Limb (tissue), 2 donors: ENCODE measurements around the gene CHST12.
A peak's percentile ranks its signal among the peaks of the same experiment; 100 is the strongest.
"Not testable (repeated sequence)": the region's sequence is repeated elsewhere in the genome, so short reads cannot be mapped to it uniquely, and the experiment has no call there.

Experiments used
- DNase-seq, 2 donors: peaks; one replicate each; pipeline ENCODE4 v3.0.0-alpha.2; 2016; ENCODE audit errors: extremely low spot score in 2 of 2

Gene CHST12

GRCh38 chr7:2403014-2403717 lies at the start of gene CHST12:
CHST12 (plus strand) TSS chr7:2403611; CDS start chr7:2432640, 29,029 bp downstream.
- peak; percentile 95 to 98 for DNase-seq

DNA sequence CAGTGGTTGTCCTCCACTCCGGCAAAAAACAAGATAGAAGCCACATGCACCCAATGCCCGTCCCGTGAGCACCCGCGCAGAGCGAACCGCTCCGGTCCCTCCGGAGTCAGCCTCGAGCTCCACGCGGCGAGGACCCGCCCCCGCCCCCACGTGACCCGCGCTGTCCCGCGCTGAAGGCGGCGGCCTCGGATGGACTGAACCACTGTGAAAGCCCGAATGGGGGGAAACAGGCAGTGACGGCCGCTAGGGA lies 49.5 kb upstream of the CHST12 start:
- no peak for DNase-seq

DNA sequence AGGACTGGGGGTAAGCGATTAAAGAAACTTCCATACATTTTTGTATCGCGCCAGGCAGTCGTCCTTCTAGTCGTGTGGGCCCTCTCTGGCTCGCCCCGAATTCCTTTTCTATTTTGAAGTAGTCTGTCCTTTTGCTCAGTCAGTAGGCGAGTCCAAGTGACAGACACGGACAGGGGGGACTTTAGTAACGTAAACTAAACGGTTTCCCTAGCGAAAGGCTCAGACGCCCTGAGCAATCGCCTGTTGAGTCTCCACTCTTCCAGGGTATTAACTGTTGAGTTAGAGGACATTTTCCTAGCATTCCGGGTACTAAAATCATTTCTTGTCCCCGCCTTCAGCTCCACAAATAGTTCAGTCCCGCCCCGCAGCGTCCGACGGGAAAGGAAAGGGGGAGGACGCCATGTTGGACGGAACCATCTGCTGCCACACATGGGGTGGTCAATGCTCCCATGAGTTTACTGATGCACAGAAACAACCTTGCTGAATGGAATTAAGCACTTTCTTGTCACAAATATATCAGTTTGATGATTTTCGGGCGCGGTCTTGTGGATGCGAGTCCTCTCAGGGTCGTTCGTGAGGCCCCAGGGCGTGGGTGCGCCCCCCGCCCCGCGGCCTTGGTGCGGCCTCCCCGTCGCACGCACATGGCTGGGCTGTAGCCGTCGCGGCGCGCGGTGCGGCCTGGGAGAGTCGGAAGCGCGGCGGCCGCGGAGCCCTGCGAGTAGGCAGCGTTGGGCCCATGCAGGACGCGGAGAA lies 49.0 kb upstream of the CHST12 start, which contains the start of gene EIF3B:
TSS of gene EIF3B (plus strand) at position 642 of the 753 bp plus-strand sequence. CDS start at position 737, 95 bp downstream.
- peak; percentile 94 to 97 for DNase-seq

DNA sequence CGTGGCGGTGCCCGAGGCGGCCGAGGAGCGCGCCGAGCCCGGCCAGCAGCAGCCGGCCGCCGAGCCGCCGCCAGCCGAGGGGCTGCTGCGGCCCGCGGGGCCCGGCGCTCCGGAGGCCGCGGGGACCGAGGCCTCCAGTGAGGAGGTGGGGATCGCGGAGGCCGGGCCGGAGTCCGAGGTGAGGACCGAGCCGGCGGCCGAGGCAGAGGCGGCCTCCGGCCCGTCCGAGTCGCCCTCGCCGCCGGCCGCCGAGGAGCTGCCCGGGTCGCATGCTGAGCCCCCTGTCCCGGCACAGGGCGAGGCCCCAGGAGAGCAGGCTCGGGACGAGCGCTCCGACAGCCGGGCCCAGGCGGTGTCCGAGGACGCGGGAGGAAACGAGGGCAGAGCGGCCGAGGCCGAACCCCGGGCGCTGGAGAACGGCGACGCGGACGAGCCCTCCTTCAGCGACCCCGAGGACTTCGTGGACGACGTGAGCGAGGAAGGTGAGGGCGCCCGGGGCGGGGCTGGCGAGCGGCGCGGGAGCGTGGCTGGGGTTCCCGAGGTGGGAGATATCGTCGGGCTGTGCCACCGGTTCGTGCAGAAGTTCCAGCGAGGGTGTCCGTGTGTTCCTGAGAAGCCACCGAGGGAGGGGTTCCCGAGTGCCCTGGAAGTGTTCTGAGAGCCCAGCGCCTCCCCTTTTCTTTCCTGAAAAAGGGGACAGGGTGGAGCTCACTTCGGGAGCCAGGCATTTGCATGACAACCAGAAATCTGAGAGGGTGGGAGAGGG lies 48.3 kb upstream of the CHST12 start:
- no peak for DNase-seq

DNA sequence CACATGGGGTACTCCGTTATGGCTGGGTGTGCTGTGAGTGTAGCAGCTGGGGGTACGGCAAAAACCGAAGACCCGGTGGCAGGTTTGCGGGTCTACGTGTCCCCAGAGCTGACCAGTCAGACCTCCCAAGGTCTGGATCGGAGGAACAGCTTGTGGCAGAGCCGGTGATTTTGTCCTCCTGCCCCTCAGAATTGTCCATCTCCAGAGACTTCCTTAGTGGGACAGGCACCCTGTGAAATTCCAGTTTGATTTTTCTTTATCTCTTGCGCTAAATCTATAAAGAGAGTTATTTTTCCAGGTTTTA lies 47.8 kb upstream of the CHST12 start:
- DNase-seq: no peak

DNA sequence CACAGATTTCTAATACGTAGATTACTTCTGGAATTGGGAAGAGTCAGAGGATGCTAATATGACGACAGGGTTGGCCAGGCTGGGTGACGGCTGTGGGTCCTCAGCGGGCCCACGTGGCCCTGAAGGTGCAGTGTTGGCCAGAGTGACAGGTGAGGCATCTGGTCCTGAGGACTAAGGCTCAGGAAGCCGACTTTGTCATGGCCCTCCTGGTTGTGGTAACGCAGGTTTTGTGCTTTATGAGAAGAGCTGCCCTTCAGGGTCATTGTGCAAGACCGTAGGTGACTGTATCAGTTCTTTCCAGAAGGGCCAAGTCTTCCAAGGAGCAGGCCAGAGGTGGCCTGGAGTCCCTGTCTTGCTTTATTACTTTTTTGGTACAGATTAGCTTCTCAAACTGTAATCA lies 46.2 kb upstream of the CHST12 start:
- no peak for DNase-seq

GRCh38 chr7:2357571-2357970 lies 45.8 kb upstream of the CHST12 start:
- no peak for DNase-seq

- DNase-seq: no peak
Measured at GRCh38 chr7:2358968-2359527, 44.4 kb upstream of the CHST12 start.

DNA sequence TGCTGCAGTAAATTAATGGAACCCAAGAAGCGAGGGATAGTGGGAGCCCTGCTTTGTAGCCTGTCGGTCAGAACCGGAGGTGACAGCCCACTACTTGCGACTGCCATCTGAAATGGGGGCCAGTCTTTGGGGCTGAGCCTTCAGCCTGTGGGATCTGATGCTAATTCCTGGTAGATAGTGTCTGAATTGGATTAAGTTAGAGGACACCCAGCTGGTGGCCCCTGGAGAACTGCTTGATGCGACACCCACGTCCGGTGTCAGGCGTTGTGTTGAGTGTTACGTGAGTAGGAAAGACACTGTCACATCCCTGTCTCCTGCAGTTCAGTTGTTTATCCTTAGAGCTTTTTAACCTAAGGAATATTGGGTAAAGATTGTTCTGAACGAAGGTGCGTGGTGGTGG lies 43.8 kb upstream of the CHST12 start:
- DNase-seq: no peak

DNA sequence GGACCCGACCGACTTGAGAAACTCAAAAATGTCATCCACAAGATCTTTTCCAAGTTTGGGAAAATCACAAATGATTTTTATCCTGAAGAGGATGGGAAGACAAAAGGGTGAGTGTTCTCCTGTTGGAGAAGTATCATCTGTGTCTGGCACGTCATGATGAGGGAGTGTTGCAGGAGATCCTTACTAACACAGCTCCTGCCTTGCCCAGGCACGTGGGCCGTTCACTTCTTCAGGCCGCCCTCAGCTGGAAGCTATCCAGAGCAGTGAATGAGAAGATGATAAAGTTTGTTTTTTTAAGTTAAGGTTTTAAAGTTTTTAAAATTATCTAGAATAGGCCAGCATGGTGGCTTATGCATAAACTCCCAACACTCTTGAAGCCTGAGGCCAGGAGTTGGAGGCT lies 42.6 kb upstream of the CHST12 start:
- no peak for DNase-seq

- DNase-seq: no peak
Measured at GRCh38 chr7:2362385-2363088, 40.9 kb upstream of the CHST12 start.

GRCh38 chr7:2369139-2369538 lies 34.3 kb upstream of the CHST12 start:
- DNase-seq: no peak

DNA sequence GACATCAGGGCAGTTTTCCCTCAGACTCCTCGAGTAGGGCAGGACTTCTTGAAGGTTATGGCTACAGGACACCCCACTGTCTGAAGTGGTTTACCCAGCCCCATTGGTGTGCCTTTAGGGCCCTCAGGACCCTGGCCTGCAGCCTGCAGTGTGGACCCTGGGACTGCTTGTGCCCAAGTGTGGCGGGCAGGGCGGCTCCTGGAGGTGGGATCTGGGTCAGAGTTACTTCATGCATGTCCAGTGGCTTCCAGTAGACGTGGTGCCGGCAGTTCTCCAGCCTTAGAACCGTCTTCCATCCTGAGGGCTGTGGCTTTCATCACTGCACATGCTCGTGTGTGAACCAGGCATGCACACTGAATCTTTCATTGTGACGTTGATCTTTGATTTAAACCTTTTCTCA lies 32.1 kb upstream of the CHST12 start:
- no peak for DNase-seq

DNA sequence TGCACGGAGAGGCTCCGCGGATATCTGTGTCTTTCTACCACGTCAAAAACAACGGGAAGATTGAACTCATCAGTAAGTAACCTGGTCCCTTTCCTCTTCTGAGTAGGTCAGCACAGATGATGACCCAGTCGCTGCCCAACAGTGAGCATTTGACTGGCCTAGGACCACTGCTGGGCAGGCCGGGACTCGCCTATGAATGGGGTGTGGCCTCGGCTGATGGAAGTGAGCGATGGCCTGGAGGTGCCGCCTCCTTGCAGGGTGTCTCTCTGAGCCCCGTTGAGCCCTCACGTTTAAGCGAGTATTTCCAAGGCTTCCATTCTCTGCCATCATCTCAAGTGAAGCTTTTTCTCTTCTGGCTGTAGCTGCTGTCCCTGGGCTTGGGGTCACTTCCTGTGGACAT lies 30.7 kb upstream of the CHST12 start:
- DNase-seq: no peak

DNA sequence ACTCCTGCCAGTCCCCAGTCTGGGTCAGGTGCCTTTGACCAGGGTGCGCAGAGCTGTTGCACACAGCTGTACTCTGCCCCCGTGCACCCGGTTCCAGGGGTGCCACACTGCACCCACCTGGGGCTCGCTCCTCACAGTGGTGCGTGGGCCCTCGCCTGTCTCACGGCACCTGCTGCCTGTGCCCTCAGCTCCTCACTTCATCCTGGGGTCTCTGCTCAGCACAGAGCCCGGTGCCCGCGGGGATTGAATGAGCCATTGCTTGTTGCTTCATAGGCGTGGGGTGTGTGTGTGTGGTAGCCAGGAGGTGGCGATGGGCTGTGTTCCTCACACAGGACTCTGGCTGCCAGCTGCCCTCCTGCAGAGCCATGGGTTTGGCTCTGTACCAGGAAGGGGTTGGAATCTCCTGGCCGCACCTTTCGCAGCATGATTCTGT lies 30.3 kb upstream of the CHST12 start:
- no peak for DNase-seq

- DNase-seq: no peak
Measured at GRCh38 chr7:2373646-2374045, 29.8 kb upstream of the CHST12 start.

DNA sequence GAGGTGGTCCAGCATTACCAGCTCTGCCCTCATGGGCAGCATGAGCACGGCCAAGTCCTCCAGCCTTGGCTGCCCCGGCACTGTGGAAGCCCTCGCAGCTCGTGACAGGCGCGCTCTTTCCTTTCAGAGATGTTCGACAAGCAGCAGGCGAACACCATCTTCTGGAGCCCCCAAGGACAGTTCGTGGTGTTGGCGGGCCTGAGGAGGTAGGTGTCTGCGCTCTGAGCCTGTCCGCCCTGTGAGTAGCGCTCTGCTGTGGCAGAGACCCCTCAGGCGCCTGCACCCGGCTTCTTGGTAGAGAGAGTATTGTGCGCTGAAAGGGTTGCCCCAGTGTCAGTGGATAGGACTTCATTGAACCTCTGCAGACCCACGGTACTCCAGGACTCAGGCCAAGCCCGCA lies 29.0 kb upstream of the CHST12 start:
- no peak for DNase-seq

GRCh38 chr7:2374830-2375728 lies 28.3 kb upstream of the CHST12 start:
- no peak for DNase-seq

DNA sequence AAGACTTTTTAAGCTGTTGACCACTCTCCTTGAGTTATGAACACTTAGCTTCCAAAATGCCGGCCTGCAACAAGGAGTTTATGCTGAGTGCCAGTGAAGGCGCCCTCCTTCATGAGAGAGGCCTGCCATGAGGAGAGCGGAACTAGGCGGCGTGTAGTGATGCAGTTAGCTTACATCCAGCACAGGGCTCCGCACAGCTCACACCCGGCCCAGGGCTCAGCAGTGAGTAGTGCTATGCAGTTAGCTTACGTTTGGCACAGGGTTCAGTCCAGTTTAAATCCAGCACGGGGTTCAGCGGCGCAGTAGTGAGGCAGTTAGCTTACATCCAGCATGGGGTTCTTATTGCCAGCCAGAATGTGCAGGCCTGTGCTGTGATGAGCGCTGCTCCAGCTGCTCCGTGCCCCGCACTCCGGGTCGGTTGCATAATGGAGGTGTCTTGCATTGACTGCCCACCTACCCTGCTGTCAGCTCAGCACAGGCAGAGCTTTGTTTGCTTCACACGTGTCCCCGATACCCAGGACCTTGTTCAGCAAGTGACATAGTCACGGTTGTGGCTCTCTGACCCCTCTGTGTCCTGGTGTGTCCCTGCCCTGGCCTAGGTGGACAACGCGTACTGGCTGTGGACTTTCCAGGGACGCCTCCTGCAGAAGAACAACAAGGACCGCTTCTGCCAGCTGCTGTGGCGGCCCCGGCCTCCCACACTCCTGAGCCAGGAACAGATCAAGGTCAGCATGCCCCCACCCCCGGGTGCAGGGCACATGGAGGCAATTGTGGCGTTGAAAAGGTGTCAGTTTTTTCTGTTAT lies 26.9 kb upstream of the CHST12 start:
- DNase-seq: no peak

DNA sequence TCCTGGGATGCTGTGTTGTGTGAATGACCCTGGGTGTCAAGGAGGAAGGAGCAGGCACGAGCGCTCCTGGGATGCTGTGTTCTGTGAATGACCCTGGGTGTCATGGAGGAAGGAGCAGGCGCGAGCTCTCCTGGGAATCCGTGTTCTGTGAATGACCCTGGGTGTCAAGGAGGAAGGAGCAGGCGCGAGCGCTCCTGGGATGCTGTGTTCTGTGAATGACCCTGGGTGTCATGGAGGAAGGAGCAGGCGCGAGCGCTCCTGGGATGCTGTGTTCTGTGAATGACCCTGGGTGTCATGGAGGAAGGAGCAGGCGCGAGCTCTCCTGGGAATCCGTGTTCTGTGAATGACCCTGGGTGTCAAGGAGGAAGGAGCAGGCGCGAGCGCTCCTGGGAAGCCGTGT lies 25.9 kb upstream of the CHST12 start:
- not testable (repeated sequence) for DNase-seq
